ENCODE measurements around the gene AK4. TPM values are rescaled to one million over a fixed set of nuclear protein-coding genes. Genes with fewer than 3 reads are reported as not detected.

The AK4 gene
- total RNA-seq, 1 experiment from 2014 or later, result 48.5 TPM

GRCh38 chr1:65176056-65176450, 28.1 kb downstream of the AK4 start:
- DNase-seq (ENCODE audit: low read depth), result no peak

- no peak for DNase-seq (ENCODE audit: low read depth)
Observed at GRCh38 chr1:65176591-65176990, 28.6 kb downstream of the AK4 start.

- peak; percentile 67 for DNase-seq (ENCODE audit: low read depth)
Observed at GRCh38 chr1:65177457-65177856, 29.5 kb downstream of the AK4 start.

- no peak for DNase-seq (ENCODE audit: low read depth)
Observed at GRCh38 chr1:65178235-65178634, 30.2 kb downstream of the AK4 start.

- no peak for DNase-seq (ENCODE audit: low read depth)
Observed at GRCh38 chr1:65179148-65179547, 31.1 kb downstream of the AK4 start.

- no peak for DNase-seq (ENCODE audit: low read depth)
Observed at GRCh38 chr1:65180977-65181376, 33.0 kb downstream of the AK4 start.

- DNase-seq (ENCODE audit: low read depth), result no peak
Observed at GRCh38 chr1:65182658-65183268, 34.8 kb downstream of the AK4 start.

GRCh38 chr1:65189576-65190115, 41.6 kb downstream of the AK4 start:
- peak; percentile 74 for DNase-seq (ENCODE audit: low read depth)

- DNase-seq (ENCODE audit: low read depth), result no peak
Observed at GRCh38 chr1:65190229-65190628, 42.2 kb downstream of the AK4 start.

GRCh38 chr1:65193129-65193695, 45.2 kb downstream of the AK4 start:
- DNase-seq (ENCODE audit: low read depth), result no peak

- peak; percentile 56 for DNase-seq (ENCODE audit: low read depth)
Observed at GRCh38 chr1:65195495-65196417, 47.8 kb downstream of the AK4 start.

GRCh38 chr1:65196926-65197325, 48.9 kb downstream of the AK4 start:
- DNase-seq (ENCODE audit: low read depth), result no peak

GRCh38 chr1:65197636-65198035, 49.6 kb downstream of the AK4 start:
- DNase-seq (ENCODE audit: low read depth), result no peak

GRCh38 chr1:65198096-65198495, 50.1 kb downstream of the AK4 start:
- DNase-seq (ENCODE audit: low read depth), result no peak

- DNase-seq (ENCODE audit: low read depth), result no peak
Observed at GRCh38 chr1:65200411-65200810, 52.4 kb downstream of the AK4 start.

- no peak for DNase-seq (ENCODE audit: low read depth)
Observed at GRCh38 chr1:65206836-65207235, 58.8 kb downstream of the AK4 start.

GRCh38 chr1:65207317-65207716, 59.3 kb downstream of the AK4 start:
- DNase-seq (ENCODE audit: low read depth), result peak; percentile 14

- DNase-seq (ENCODE audit: low read depth), result no peak
Observed at GRCh38 chr1:65208563-65208973, 60.6 kb downstream of the AK4 start.

GRCh38 chr1:65209005-65209885, 61.2 kb downstream of the AK4 start:
- peak; percentile 40 for DNase-seq (ENCODE audit: low read depth)

- no peak for DNase-seq (ENCODE audit: low read depth)
Observed at GRCh38 chr1:65210325-65210724, 62.3 kb downstream of the AK4 start.

GRCh38 chr1:65211331-65211730, 63.3 kb downstream of the AK4 start:
- DNase-seq (ENCODE audit: low read depth), result no peak
